Body of pancreas (tissue), 4 donors: Measurements from ENCODE around the gene BIRC6.

Source experiments
- CTCF ChIP-seq, 7 experiments: fragments of 450-650 bp in 4 of 7; fragments of 200-600 bp in 3 of 7; sonication (generic) in 3 of 7; IDR thresholded peaks; one replicate each; pipeline ENCODE4 v1.5.1; 2016 to 2019; ENCODE audit warnings: antibody characterized with exemption in 7 of 7
- POLR2A ChIP-seq, 3 donors: fragments of 450-650 bp; IDR thresholded peaks; one replicate each; pipeline ENCODE4 v1.6.1; 2016; ENCODE audit warnings: antibody characterized with exemption in 3 of 3, mild to moderate bottlenecking in 2 of 3

GRCh38 chr2:32330136-32330535 lies 26.7 kb upstream of the BIRC6 start:
- TF ChIP-seq CTCF (IDR thresholded peaks at IDR 0.05) (no peak), POLR2A (IDR thresholded peaks at IDR 0.05) (no peak)
